Renal cortex interstitium (tissue), 11 donors: ENCODE data around the gene KAT6B. TPM values are rescaled to one million over a fixed set of nuclear protein-coding genes. Genes with fewer than 3 reads are reported as not detected.
"Not testable (repeated sequence)": the region's sequence is repeated elsewhere in the genome, so short reads cannot be mapped to it uniquely, and the experiment has no call there.

Experiments
- DNase-seq, 11 donors: peaks; one replicate each; pipeline ENCODE4 v3.0.0-alpha.2; 2013; ENCODE audit warnings: low read depth in 9 of 11, low spot score in 4 of 11; ENCODE audit errors: extremely low read depth in 1 of 11
- polyA plus RNA-seq, 3 donors: library from polyadenylated mRNA; unstranded; fragments of 120-200 nt; gene quantifications; one replicate each; pipeline ENCODE4 v1.2.1, GENCODE V29; 2013; ENCODE audit not compliant: insufficient read length in 3 of 3

Gene KAT6B
- polyA plus RNA-seq, 3 donors: 43.6 to 46.5 (median 44.0) TPM

GRCh38 chr10:74875966-74876365, 49.6 kb downstream of the KAT6B start:
- no peak for DNase-seq

- DNase-seq: not testable (repeated sequence)
Measured at GRCh38 chr10:74877054-74877453, 50.7 kb downstream of the KAT6B start.

- peak in 1 of 11 donors; percentile 15 for DNase-seq
Measured at GRCh38 chr10:74877898-74878297, 51.5 kb downstream of the KAT6B start.

GRCh38 chr10:74880041-74880440, 53.6 kb downstream of the KAT6B start:
- DNase-seq: no peak

GRCh38 chr10:74881253-74881884, 55.0 kb downstream of the KAT6B start:
- DNase-seq: no peak

GRCh38 chr10:74882427-74882826, 56.0 kb downstream of the KAT6B start:
- no peak for DNase-seq

- DNase-seq: no peak
Measured at GRCh38 chr10:74882831-74883230, 56.4 kb downstream of the KAT6B start.

- no peak for DNase-seq
Measured at GRCh38 chr10:74883428-74883827, 57.0 kb downstream of the KAT6B start.

GRCh38 chr10:74887614-74888284, 61.3 kb downstream of the KAT6B start:
- no peak for DNase-seq

- no peak for DNase-seq
Measured at GRCh38 chr10:74888962-74889661, 62.7 kb downstream of the KAT6B start.

GRCh38 chr10:74889662-74889998, 63.2 kb downstream of the KAT6B start:
- no peak for DNase-seq

GRCh38 chr10:74890460-74890859, 64.1 kb downstream of the KAT6B start:
- DNase-seq: no peak

GRCh38 chr10:74891053-74891452, 64.7 kb downstream of the KAT6B start:
- DNase-seq: no peak

GRCh38 chr10:74892839-74893238, 66.4 kb downstream of the KAT6B start:
- peak in 1 of 11 donors; percentile 14 for DNase-seq

GRCh38 chr10:74893329-74893728, 66.9 kb downstream of the KAT6B start:
- DNase-seq: not testable (repeated sequence)

GRCh38 chr10:74896788-74897527, 70.6 kb downstream of the KAT6B start:
- no peak for DNase-seq

GRCh38 chr10:74898201-74898976, 72.0 kb downstream of the KAT6B start:
- DNase-seq: no peak

GRCh38 chr10:74900297-74900696, 73.9 kb downstream of the KAT6B start:
- DNase-seq: no peak

GRCh38 chr10:74901301-74901700, 74.9 kb downstream of the KAT6B start:
- no peak for DNase-seq
